H9 (cell line): Measurements from ENCODE around the gene ZNF440. TPM values are rescaled to one million over a fixed set of nuclear protein-coding genes. Genes with fewer than 3 reads are reported as not detected.
A peak's percentile ranks its signal among the peaks of the same experiment; 100 is the strongest.
"Not testable (repeated sequence)": the region's sequence is repeated elsewhere in the genome, so short reads cannot be mapped to it uniquely, and the experiment has no call there.

Source experiments
- DNase-seq: peaks from one replicate; pipeline ENCODE4 v3.0.0-alpha.2; 2017
- H2AFZ ChIP-seq: one replicate; pipeline ENCODE4 v1.6.1; 2013; ENCODE audit warnings: mild to moderate bottlenecking, low read length, control low read depth, moderate library complexity
- H2AK5ac ChIP-seq: 2 replicates; pipeline ENCODE4 v1.6.1; 2013; ENCODE audit warnings: low read length, control low read depth, mixed read lengths; ENCODE audit not compliant: insufficient read length
- H2BK120ac ChIP-seq: one replicate; pipeline ENCODE4 v1.6.1; 2013; ENCODE audit warnings: low read depth, mild to moderate bottlenecking, low read length, control low read depth, inconsistent platforms; ENCODE audit not compliant: poor library complexity, severe bottlenecking
- H2BK12ac ChIP-seq: 2 replicates; pipeline ENCODE4 v1.6.1; 2013; ENCODE audit warnings: low read length, control low read depth, mixed read lengths, low read depth; ENCODE audit not compliant: insufficient read length
- H2BK15ac ChIP-seq: 2 replicates; pipeline ENCODE4 v1.6.1; 2013; ENCODE audit warnings: low read depth, low read length, control low read depth
- H2BK20ac ChIP-seq: one replicate; pipeline ENCODE4 v1.6.1; 2013; ENCODE audit warnings: low read depth, mild to moderate bottlenecking, low read length, control low read depth, inconsistent platforms; ENCODE audit not compliant: poor library complexity, severe bottlenecking
- H2BK5ac ChIP-seq: 2 replicates; pipeline ENCODE4 v1.6.1; 2013; ENCODE audit warnings: low read length, control low read depth, mixed read lengths; ENCODE audit not compliant: insufficient read length
- H3K14ac ChIP-seq: 2 replicates; pipeline ENCODE4 v1.6.1; 2013; ENCODE audit warnings: low read length, control low read depth; ENCODE audit not compliant: insufficient read depth
- H3K18ac ChIP-seq: 2 replicates; pipeline ENCODE4 v1.6.1; 2013; ENCODE audit warnings: low read depth, mild to moderate bottlenecking, mixed read lengths, low read length, control low read depth; ENCODE audit not compliant: insufficient read length
- H3K23ac ChIP-seq: 2 replicates; pipeline ENCODE4 v1.6.1; 2013; ENCODE audit warnings: low read length, control low read depth, mixed read lengths, low read depth; ENCODE audit not compliant: insufficient read length
- H3K23me2 ChIP-seq: 2 replicates; pipeline ENCODE4 v1.6.1; 2013; ENCODE audit warnings: low read depth, mild to moderate bottlenecking, mixed read lengths, low read length, control low read depth; ENCODE audit not compliant: insufficient read length, poor library complexity, severe bottlenecking
- H3K27ac ChIP-seq: 2 replicates; pipeline ENCODE4 v1.5.1; 2013; ENCODE audit warnings: low read length, control low read depth, mixed read lengths, low read depth; ENCODE audit not compliant: insufficient read length
- H3K27me3 ChIP-seq: 2 replicates; pipeline ENCODE4 v1.6.1; 2013; ENCODE audit warnings: low read length, control low read depth, inconsistent platforms; ENCODE audit not compliant: insufficient read depth
- H3K4ac ChIP-seq: 2 replicates; pipeline ENCODE4 v1.6.1; 2013; ENCODE audit warnings: low read depth, mild to moderate bottlenecking, control low read depth, inconsistent platforms, low read length, moderate library complexity
- H3K4me1 ChIP-seq: 2 replicates; pipeline ENCODE4 v1.6.1; 2013; ENCODE audit warnings: low read length, control low read depth, inconsistent platforms; ENCODE audit not compliant: insufficient read depth
- H3K4me2 ChIP-seq: 2 replicates; pipeline ENCODE4 v1.6.1; 2013; ENCODE audit warnings: low read length, control low read depth, mixed read lengths; ENCODE audit not compliant: insufficient read length, insufficient read depth
- H3K56ac ChIP-seq: 2 replicates; pipeline ENCODE4 v1.6.1; 2013; ENCODE audit warnings: low read depth, mild to moderate bottlenecking, mixed read lengths, low read length, control low read depth; ENCODE audit not compliant: insufficient read length
- H3K79me1 ChIP-seq: 2 replicates; pipeline ENCODE4 v1.6.1; 2013; ENCODE audit warnings: low read depth, mild to moderate bottlenecking, moderate library complexity, low read length, control low read depth, inconsistent platforms; ENCODE audit not compliant: insufficient read depth, poor library complexity, severe bottlenecking
- H3K79me2 ChIP-seq: 2 replicates; pipeline ENCODE4 v1.6.1; 2013; ENCODE audit warnings: low read length, control low read depth, inconsistent platforms; ENCODE audit not compliant: insufficient read depth
- H3K9ac ChIP-seq: 2 replicates; pipeline ENCODE4 v1.6.1; 2013; ENCODE audit warnings: low read length, control low read depth, mixed read lengths; ENCODE audit not compliant: insufficient read length; ENCODE audit errors: extremely low read depth
- H3K9me3 ChIP-seq: one replicate; pipeline ENCODE4 v1.6.1; 2013; ENCODE audit warnings: low read depth, low read length, inconsistent platforms; ENCODE audit not compliant: control insufficient read depth
- H3T11ph ChIP-seq: one replicate; pipeline ENCODE4 v1.6.1; 2013; ENCODE audit warnings: mild to moderate bottlenecking, low read length, control low read depth, inconsistent platforms
- H4K20me1 ChIP-seq: one replicate; pipeline ENCODE4 v1.6.1; 2013; ENCODE audit not compliant: control insufficient read depth, insufficient read length, insufficient read depth
- H4K5ac ChIP-seq: 2 replicates; pipeline ENCODE4 v1.6.1; 2013; ENCODE audit warnings: low read depth, mild to moderate bottlenecking, mixed read lengths, low read length, control low read depth; ENCODE audit not compliant: insufficient read length
- H4K8ac ChIP-seq: replicated peaks from 2 replicates; pipeline ENCODE4 v1.6.1; 2013; ENCODE audit warnings: low read length, control low read depth, mixed read lengths, low read depth; ENCODE audit not compliant: insufficient read length
- H4K91ac ChIP-seq: 2 replicates; pipeline ENCODE4 v1.6.1; 2013; ENCODE audit warnings: low read depth, mild to moderate bottlenecking, moderate library complexity, mixed read lengths, low read length, control low read depth; ENCODE audit not compliant: insufficient read length
- H3K27ac Mint-ChIP-seq, 3 experiments: 2 replicates in 2 of 3; 3 replicates in 1 of 3; pipeline ENCODE4 v1.8.0; 2020 to 2021; ENCODE audit warnings: mixed read lengths in 3 of 3, mild to moderate bottlenecking in 1 of 3, moderate library complexity in 1 of 3
- H3K27me3 Mint-ChIP-seq: 2 replicates; pipeline ENCODE4 v1.8.0; 2021; ENCODE audit warnings: low read depth, mild to moderate bottlenecking, moderate library complexity, mixed read lengths
- H3K36me3 Mint-ChIP-seq, 3 experiments: 2 replicates in 2 of 3; 3 replicates in 1 of 3; pipeline ENCODE4 v1.8.0; 2020 to 2021; ENCODE audit warnings: low read depth in 3 of 3, mixed read lengths in 3 of 3; ENCODE audit not compliant: insufficient read depth in 1 of 3
- H3K4me1 Mint-ChIP-seq, 2 experiments: 2 replicates each; pipeline ENCODE4 v1.8.0; 2020; ENCODE audit warnings: mixed read lengths in 2 of 2
- H3K4me3 Mint-ChIP-seq, 2 experiments: 2 replicates in 1 of 2; 3 replicates in 1 of 2; pipeline ENCODE4 v1.8.0; 2020 to 2021; ENCODE audit warnings: mild to moderate bottlenecking in 2 of 2, mixed read lengths in 2 of 2, moderate library complexity in 1 of 2
- H3K9me3 Mint-ChIP-seq, 2 experiments: 2 replicates in 1 of 2; 3 replicates in 1 of 2; pipeline ENCODE4 v1.8.0; 2020; ENCODE audit warnings: mild to moderate bottlenecking in 2 of 2, mixed read lengths in 2 of 2, moderate library complexity in 1 of 2
- WGBS: extraction: QIAGEN DNeasy Blood & Tissue Kit; methylation state at CpG from one replicate; pipeline ENCODE4 v1.1.7; 2013; ENCODE audit warnings: missing lambda C conversion rate, low lambda C conversion rate, mixed read lengths; ENCODE audit not compliant: insufficient read length; ENCODE audit errors: extremely low coverage; 5-methylcytosine and 5-hydroxymethylcytosine counted together
- total RNA-seq: library from RNA; stranded (reverse); gene quantifications from 2 replicates; pipeline ENCODE4 v1.2.1, GENCODE V29; 2021
- TF ChIP-seq, protein P1 (sequence below): fragments of 200-600 bp; sonication (generic); conservative IDR thresholded peaks from 3 replicates; pipeline ENCODE4 v1.8.0; 2021; ENCODE audit warnings: antibody characterized with exemption, mild to moderate bottlenecking

The ZNF440 gene
- total RNA-seq, 1 experiment from 2014 or later = 4.1 TPM

DNA sequence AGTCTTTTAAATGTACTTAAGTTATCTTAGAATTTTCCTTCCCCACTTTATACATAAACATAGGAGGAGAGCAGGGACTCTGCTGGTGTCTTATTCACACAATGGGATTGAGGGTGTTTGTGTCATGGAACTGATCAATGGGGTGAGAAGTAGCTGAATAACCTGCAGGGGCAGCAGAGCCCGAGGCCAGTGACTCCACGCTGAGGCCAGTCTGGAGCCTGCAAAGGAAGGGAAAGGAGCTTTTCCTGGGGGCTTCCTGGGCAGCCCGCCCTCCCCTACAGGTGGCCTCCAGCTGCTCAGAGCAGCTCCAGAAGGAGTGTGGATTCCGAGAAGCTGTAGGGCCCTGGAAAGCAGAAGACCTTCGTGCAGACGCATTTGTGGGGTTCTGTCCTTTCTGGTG lies 33.5 kb downstream of the ZNF440 start:
- H3K23me2 ChIP-seq, H2BK5ac ChIP-seq, H3K23ac ChIP-seq, H4K20me1 ChIP-seq, H3K4me1 ChIP-seq, H4K91ac ChIP-seq, H4K5ac ChIP-seq, H3K79me2 ChIP-seq, H2BK12ac ChIP-seq, H2BK15ac ChIP-seq, H3K27me3 ChIP-seq, H3K18ac ChIP-seq, H2AFZ ChIP-seq, H2BK20ac ChIP-seq, H2AK5ac ChIP-seq, H3K4me2 ChIP-seq, H3K14ac ChIP-seq, H3K56ac ChIP-seq, H3K9me3 ChIP-seq, H2BK120ac ChIP-seq, H3K9ac ChIP-seq, H3K4me3 Mint-ChIP-seq, H3K36me3 Mint-ChIP-seq, H3K27ac Mint-ChIP-seq, H3T11ph ChIP-seq, H4K8ac ChIP-seq, H3K27ac ChIP-seq, H3K4ac ChIP-seq, H3K79me1 ChIP-seq: not testable (repeated sequence)
- DNase-seq = peak; percentile 25
- peaks cover 34 to 61% of the 10 kb centered on the region in 2 experiments for H3K9me3 Mint-ChIP-seq
- peaks cover 16 to 17% of the 10 kb centered on the region in 2 experiments for H3K4me1 Mint-ChIP-seq
- H3K27me3 Mint-ChIP-seq = peaks cover 38% of the 10 kb centered on the region
- TF ChIP-seq, protein P1, sequence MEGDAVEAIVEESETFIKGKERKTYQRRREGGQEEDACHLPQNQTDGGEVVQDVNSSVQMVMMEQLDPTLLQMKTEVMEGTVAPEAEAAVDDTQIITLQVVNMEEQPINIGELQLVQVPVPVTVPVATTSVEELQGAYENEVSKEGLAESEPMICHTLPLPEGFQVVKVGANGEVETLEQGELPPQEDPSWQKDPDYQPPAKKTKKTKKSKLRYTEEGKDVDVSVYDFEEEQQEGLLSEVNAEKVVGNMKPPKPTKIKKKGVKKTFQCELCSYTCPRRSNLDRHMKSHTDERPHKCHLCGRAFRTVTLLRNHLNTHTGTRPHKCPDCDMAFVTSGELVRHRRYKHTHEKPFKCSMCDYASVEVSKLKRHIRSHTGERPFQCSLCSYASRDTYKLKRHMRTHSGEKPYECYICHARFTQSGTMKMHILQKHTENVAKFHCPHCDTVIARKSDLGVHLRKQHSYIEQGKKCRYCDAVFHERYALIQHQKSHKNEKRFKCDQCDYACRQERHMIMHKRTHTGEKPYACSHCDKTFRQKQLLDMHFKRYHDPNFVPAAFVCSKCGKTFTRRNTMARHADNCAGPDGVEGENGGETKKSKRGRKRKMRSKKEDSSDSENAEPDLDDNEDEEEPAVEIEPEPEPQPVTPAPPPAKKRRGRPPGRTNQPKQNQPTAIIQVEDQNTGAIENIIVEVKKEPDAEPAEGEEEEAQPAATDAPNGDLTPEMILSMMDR = peak; percentile 53
- no CpG with 5 or more reads among the region's 6 CpGs for WGBS
